Sigmoid colon (tissue), 3 donors: ENCODE data around the gene DPYSL5.

ENCODE experiments used
- CTCF ChIP-seq, 4 experiments: fragments of 450-650 bp in 3 of 4; fragments of 200-600 bp in 1 of 4; IDR thresholded peaks; one replicate each; pipeline ENCODE4 v1.5.1; 2016 to 2019; ENCODE audit warnings: antibody characterized with exemption in 4 of 4, mild to moderate bottlenecking in 3 of 4, moderate library complexity in 2 of 4
- POLR2A ChIP-seq, 2 donors: fragments of 450-650 bp; IDR thresholded peaks; one replicate each; pipeline ENCODE4 v1.6.1; 2016; ENCODE audit warnings: antibody characterized with exemption in 2 of 2, mild to moderate bottlenecking in 2 of 2, moderate library complexity in 2 of 2

GRCh38 chr2:26805241-26805676 is 42.7 kb upstream of the DPYSL5 start:
- TF ChIP-seq CTCF (IDR thresholded peaks at IDR 0.05): no peak
- TF ChIP-seq POLR2A (IDR thresholded peaks at IDR 0.05): no peak
